Measurements from ENCODE around the gene EID1. TPM values are rescaled to one million over a fixed set of nuclear protein-coding genes. Genes with fewer than 3 reads are reported as not detected.

Gene EID1, protein sequence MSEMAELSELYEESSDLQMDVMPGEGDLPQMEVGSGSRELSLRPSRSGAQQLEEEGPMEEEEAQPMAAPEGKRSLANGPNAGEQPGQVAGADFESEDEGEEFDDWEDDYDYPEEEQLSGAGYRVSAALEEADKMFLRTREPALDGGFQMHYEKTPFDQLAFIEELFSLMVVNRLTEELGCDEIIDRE
- 211 TPM for polyA plus RNA-seq (2013, experiment 1 of 2)
- 213 TPM for polyA plus RNA-seq (2013, experiment 2 of 2)

DNA sequence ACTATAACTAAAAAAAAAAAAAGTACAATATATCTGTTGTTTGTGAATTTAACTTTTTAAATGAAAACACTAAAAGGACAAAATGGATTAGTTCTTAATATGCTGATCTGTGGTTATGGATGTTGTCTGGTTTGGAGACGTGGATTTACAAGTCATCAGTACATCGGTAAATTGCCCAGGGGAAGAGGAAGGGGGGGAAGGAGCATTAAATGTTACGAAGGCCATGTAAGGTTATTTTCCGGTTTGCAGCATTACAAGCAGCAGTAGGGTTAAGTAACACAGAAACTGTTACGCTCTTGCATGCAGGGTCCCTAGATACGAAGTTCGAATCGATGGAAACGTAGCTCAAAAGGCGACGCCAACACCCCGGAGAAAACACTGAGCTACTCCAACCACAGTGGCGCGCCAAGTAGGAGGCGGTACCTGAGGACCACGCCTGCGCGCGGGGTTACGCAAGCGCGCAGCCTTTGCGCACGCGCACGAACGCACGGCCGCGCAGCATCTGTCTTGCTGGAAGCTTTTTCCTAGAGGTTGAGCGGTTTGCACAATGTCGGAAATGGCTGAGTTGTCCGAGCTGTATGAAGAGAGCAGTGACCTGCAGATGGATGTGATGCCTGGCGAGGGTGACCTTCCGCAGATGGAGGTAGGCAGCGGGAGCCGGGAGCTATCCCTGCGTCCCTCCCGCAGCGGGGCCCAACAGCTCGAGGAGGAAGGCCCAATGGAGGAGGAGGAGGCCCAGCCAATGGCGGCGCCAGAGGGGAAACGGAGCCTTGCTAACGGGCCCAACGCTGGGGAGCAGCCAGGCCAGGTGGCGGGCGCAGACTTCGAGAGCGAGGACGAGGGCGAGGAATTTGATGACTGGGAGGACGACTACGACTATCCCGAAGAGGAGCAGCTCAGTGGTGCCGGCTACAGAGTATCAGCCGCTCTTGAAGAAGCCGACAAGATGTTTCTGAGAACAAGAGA is at the start of gene EID1:
Gene EID1, plus strand, starts transcription at position 505 of the 966 bp plus-strand sequence. Its CDS starts 43 bp downstream, at position 548.
- H3K4me1 ChIP-seq (ENCODE audit: control insufficient read depth, insufficient read depth, low read length, poor library complexity, severe bottlenecking), result peaks cover 9% of the 10 kb centered on the region
- peak within 1 kb of the TSS; percentile 69 for H3K4me3 ChIP-seq (ENCODE audit: extremely low read depth, insufficient read depth, low read length, poor library complexity, severe bottlenecking)
- H3K36me3 ChIP-seq (ENCODE audit: control insufficient read depth, insufficient read depth, low read length), result no peaks in the 10 kb centered on the region
- peak within 1 kb of the TSS; percentile 84 for H3K27ac ChIP-seq (ENCODE audit: low read depth, low read length, severe bottlenecking)
- H3K9me3 ChIP-seq (ENCODE audit: control insufficient read depth, low read length), result no peaks in the 10 kb centered on the region
- 1 to 3% methylated on average over 52 to 55 of the region's 58 CpGs for WGBS, 2 experiments (ENCODE audit: insufficient coverage in 2 of 2)

DNA sequence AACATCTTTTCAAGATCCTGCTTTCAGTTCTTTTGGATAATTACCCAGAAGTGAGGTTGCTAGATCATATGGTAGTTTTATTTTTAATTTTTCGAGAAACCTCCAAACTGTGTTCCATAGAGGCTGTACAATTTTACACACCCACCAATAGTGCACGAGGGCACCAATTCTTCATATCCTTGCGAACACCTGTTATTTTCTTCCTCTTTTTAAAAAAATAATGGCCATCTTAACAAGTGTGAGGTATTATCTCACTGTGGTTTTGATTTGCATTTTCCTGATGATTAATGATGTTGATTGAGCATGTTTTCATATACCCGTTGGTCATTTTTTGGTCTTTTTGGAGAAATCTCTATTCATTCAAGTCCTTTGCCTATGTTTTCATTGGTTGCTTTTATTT is 49.5 kb upstream of the EID1 start:
- no peak overlapping the region for H3K4me3 ChIP-seq (ENCODE audit: extremely low read depth, insufficient read depth, low read length, poor library complexity, severe bottlenecking)
- H3K4me1 ChIP-seq (ENCODE audit: control insufficient read depth, insufficient read depth, low read length, poor library complexity, severe bottlenecking), result peaks cover 1% of the 10 kb centered on the region
- H3K36me3 ChIP-seq (ENCODE audit: control insufficient read depth, insufficient read depth, low read length), result no peaks in the 10 kb centered on the region
- no peak overlapping the region for H3K27ac ChIP-seq (ENCODE audit: low read depth, low read length, severe bottlenecking)
- H3K9me3 ChIP-seq (ENCODE audit: control insufficient read depth, low read length), result peaks cover 8% of the 10 kb centered on the region
- WGBS, 2 experiments (ENCODE audit: insufficient coverage in 2 of 2), result 100% methylated on average over 1 of the region's 4 CpGs; no CpG with 5 or more reads in 1 of the 2 experiments

DNA sequence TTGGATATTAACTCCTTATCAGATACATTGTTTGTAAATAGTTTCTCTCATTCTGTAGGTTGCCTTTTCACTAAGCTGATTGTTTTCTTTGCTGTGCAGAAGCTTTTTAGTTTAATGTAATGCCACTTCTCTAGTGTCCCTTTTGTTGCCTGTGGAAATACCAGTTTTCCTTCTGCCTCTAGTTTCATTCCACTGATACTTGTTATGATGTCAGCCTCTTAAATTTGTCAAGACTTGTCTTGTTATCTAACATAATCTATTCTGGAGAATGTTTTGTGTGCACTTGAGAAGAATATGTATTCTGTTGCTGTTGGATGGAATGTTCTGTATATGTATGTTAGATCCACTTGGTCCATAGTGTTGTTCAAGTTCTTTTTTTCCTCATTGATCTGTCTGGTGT is 49.0 kb upstream of the EID1 start:
- no peaks in the 10 kb centered on the region for H3K36me3 ChIP-seq (ENCODE audit: control insufficient read depth, insufficient read depth, low read length)
- no peak overlapping the region for H3K4me3 ChIP-seq (ENCODE audit: extremely low read depth, insufficient read depth, low read length, poor library complexity, severe bottlenecking)
- H3K9me3 ChIP-seq (ENCODE audit: control insufficient read depth, low read length), result peaks cover 8% of the 10 kb centered on the region
- no peak overlapping the region for H3K27ac ChIP-seq (ENCODE audit: low read depth, low read length, severe bottlenecking)
- H3K4me1 ChIP-seq (ENCODE audit: control insufficient read depth, insufficient read depth, low read length, poor library complexity, severe bottlenecking), result no peaks in the 10 kb centered on the region

DNA sequence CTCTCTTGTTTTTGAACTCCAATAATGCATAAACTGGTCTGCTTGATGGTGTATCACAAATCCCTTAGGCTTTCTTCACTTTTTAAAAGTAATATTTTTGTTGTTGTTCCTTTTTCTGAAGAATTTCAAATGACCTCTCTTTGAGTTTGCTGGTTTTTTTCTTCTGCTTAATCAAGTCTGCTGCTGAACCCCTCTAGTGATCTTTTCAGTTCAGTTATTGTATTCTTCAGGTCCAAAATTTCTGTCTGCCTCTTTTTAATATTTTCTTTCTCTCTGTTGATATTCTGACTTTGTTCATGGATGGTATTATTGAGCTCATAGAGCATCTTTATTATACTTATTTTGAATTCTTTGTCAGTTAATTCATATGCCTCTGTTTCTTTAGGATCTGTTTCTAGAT is 45.3 kb upstream of the EID1 start:
- H3K36me3 ChIP-seq (ENCODE audit: control insufficient read depth, insufficient read depth, low read length), result no peaks in the 10 kb centered on the region
- H3K4me3 ChIP-seq (ENCODE audit: extremely low read depth, insufficient read depth, low read length, poor library complexity, severe bottlenecking), result no peak overlapping the region
- no peak overlapping the region for H3K27ac ChIP-seq (ENCODE audit: low read depth, low read length, severe bottlenecking)
- no peaks in the 10 kb centered on the region for H3K4me1 ChIP-seq (ENCODE audit: control insufficient read depth, insufficient read depth, low read length, poor library complexity, severe bottlenecking)
- H3K9me3 ChIP-seq (ENCODE audit: control insufficient read depth, low read length), result peaks cover 8% of the 10 kb centered on the region

DNA sequence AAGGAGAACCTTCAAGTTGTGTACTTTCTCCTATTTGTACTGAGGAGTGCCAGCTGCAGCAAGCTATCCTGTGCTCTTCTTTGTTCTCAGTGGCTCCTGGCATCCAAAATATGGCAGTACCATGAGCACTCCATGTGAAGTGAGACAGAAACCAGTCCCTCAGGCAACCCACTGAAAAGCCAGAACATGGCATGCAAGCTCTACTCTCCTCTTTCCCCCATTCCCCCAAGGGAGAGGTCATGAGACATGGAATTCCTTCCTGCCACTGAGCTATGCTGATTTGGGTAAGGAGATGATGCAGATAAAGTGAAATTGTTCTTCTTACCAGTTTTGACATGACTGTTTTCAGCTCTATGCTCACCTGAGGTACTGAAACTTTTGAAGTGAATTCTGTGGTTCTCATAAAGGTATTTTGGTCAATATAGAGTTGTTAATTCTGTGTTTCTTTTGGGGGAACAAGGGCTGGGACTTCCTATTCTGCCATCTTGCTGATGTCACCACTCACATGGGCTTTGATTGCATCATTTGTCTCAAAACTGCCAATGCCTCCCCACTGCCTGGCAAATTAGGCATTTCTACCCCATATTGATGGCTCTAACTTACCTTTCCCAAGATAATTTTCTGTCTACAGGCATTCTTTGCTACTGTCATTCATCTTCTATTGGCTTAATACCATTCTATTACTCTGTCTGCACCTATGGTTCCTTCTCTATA is 44.3 kb upstream of the EID1 start:
- H3K4me1 ChIP-seq (ENCODE audit: control insufficient read depth, insufficient read depth, low read length, poor library complexity, severe bottlenecking), result no peaks in the 10 kb centered on the region
- no peak overlapping the region for H3K4me3 ChIP-seq (ENCODE audit: extremely low read depth, insufficient read depth, low read length, poor library complexity, severe bottlenecking)
- no peaks in the 10 kb centered on the region for H3K36me3 ChIP-seq (ENCODE audit: control insufficient read depth, insufficient read depth, low read length)
- no peak overlapping the region for H3K27ac ChIP-seq (ENCODE audit: low read depth, low read length, severe bottlenecking)
- peaks cover 8% of the 10 kb centered on the region for H3K9me3 ChIP-seq (ENCODE audit: control insufficient read depth, low read length)

DNA sequence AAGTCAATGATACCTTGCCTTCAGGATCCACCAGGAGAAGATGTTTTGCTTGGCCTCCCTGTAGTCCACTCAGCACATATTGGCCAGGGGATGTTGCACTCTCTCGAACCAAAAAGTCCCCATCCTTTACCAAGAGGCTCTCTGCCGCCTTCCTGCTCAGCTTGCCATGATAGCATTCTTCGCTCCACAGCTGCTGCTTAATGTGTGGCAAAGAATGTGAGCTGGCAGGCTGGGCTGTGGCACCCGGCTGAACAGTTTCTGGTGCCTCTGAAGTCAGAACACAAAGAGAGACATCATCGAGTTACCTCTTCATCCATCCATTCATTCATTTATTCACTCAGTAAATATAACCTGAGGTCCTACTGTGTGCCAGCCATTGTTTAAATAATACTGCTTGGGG is 43.2 kb upstream of the EID1 start:
- Histone ChIP-seq H3K36me3 (ENCODE audit: control insufficient read depth, insufficient read depth, low read length) (no peaks in the 10 kb centered on the region), H3K4me1 (ENCODE audit: control insufficient read depth, insufficient read depth, low read length, poor library complexity, severe bottlenecking) (no peaks in the 10 kb centered on the region), H3K27ac (ENCODE audit: low read depth, low read length, severe bottlenecking) (no peak overlapping the region), H3K4me3 (ENCODE audit: extremely low read depth, insufficient read depth, low read length, poor library complexity, severe bottlenecking) (no peak overlapping the region), H3K9me3 (ENCODE audit: control insufficient read depth, low read length) (peaks cover 8% of the 10 kb centered on the region)
- WGBS, 2 experiments (ENCODE audit: insufficient coverage in 2 of 2), result 87 to 94% methylated on average over 3 to 5 of the region's 5 CpGs

DNA sequence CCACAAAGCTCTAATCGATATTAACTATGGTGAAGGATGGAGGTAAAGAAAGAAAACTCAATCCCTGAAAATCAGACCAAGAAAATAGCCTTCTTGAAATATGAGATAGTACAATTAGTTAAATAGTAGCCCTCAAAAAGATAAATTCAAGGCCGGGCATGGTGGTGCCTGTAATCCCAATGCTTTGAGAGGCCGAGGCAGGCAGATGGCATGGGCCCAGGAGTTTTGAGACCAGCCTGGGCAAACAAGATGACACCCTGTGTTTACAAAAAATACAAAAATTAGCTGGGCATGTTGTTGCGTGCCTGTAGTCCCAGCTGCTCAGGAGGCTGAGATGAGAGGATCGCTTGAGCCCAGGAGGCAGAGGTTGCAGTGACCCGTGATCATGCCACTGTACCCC is 35.4 kb upstream of the EID1 start:
- WGBS, 2 experiments (ENCODE audit: insufficient coverage in 2 of 2), result 82 to 95% methylated on average over 4 of the region's 6 CpGs
- Histone ChIP-seq H3K4me1 (ENCODE audit: control insufficient read depth, insufficient read depth, low read length, poor library complexity, severe bottlenecking) (no peaks in the 10 kb centered on the region), H3K4me3 (ENCODE audit: extremely low read depth, insufficient read depth, low read length, poor library complexity, severe bottlenecking) (no peak overlapping the region), H3K9me3 (ENCODE audit: control insufficient read depth, low read length) (no peaks in the 10 kb centered on the region), H3K27ac (ENCODE audit: low read depth, low read length, severe bottlenecking) (no peak overlapping the region), H3K36me3 (ENCODE audit: control insufficient read depth, insufficient read depth, low read length) (no peaks in the 10 kb centered on the region)

DNA sequence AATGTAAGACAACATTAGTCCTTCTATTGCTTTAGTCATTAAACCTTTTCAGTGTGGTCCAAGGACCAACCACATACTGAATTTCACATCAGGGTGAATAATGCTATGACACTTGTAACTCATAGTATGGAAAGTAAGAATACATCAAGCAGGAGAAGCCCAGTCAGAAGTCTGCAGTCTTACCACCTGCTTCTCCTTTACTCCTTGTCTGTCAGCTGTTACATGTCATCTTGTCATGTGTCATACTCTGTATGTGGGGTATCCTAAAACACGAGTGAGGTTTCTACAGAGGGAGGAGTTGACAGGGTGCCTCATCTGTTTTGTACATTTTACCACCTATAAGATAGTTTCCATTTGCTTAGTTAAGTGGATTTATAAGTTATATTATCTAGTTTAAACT is 32.8 kb upstream of the EID1 start:
- no CpG with 5 or more reads among the region's 1 CpG for whole genome bisulfite sequencing, 2 experiments (ENCODE audit: insufficient coverage in 2 of 2)
- no peak overlapping the region for H3K4me3 ChIP-seq (ENCODE audit: extremely low read depth, insufficient read depth, low read length, poor library complexity, severe bottlenecking)

DNA sequence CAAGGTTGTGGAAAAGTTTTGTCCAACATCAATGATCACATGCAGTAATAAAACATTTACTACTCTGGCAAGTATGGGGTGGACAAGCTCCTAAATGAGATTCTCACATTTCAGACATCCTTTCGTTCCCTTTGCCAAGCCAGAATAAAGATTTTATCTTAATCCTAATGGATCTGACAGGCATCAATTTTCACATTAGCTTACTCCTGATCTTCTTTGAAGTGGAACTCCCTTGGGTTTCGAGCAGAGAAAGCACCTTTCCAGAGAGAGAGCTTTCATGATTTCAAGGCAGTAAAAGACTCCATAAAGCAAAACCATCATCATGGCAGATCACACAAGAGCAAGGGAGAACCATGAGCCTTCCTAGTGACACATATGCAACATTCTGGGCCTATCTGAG is 27.3 kb upstream of the EID1 start:
- Histone ChIP-seq H3K9me3 (ENCODE audit: control insufficient read depth, low read length) (no peaks in the 10 kb centered on the region), H3K4me1 (ENCODE audit: control insufficient read depth, insufficient read depth, low read length, poor library complexity, severe bottlenecking) (peaks cover 4% of the 10 kb centered on the region), H3K36me3 (ENCODE audit: control insufficient read depth, insufficient read depth, low read length) (no peaks in the 10 kb centered on the region), H3K4me3 (ENCODE audit: extremely low read depth, insufficient read depth, low read length, poor library complexity, severe bottlenecking) (no peak overlapping the region), H3K27ac (ENCODE audit: low read depth, low read length, severe bottlenecking) (no peak overlapping the region)
- 83 to 92% methylated on average over 2 of the region's 2 CpGs for WGBS, 2 experiments (ENCODE audit: insufficient coverage in 2 of 2)

More for the DNA sequence above, 32.8 kb upstream of the EID1 start:
- Histone ChIP-seq H3K4me1 (ENCODE audit: control insufficient read depth, insufficient read depth, low read length, poor library complexity, severe bottlenecking) (no peaks in the 10 kb centered on the region), H3K36me3 (ENCODE audit: control insufficient read depth, insufficient read depth, low read length) (no peaks in the 10 kb centered on the region), H3K27ac (ENCODE audit: low read depth, low read length, severe bottlenecking) (no peak overlapping the region), H3K9me3 (ENCODE audit: control insufficient read depth, low read length) (no peaks in the 10 kb centered on the region)

DNA sequence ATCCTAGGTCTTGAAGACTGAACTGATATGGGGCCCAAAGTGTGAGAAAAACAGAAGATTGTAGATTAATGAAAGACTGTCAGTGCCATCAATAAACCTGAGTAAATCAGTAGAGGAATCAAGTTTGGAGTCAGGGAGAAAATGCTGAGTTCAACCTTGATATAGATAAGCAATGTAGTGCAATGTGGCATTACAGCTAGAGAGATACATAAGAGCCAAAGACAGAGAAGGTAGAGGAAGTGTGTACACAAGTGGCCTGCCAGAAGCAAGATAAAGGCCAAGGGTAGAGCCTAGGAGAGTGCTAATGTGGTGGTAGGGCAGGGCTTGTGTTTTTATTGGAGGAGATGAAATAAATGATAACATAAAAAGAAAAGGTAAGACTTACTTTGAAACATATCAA is 26.0 kb upstream of the EID1 start:
- Histone ChIP-seq H3K4me1 (ENCODE audit: control insufficient read depth, insufficient read depth, low read length, poor library complexity, severe bottlenecking) (peaks cover 8% of the 10 kb centered on the region), H3K27ac (ENCODE audit: low read depth, low read length, severe bottlenecking) (no peak overlapping the region), H3K9me3 (ENCODE audit: control insufficient read depth, low read length) (no peaks in the 10 kb centered on the region), H3K36me3 (ENCODE audit: control insufficient read depth, insufficient read depth, low read length) (no peaks in the 10 kb centered on the region), H3K4me3 (ENCODE audit: extremely low read depth, insufficient read depth, low read length, poor library complexity, severe bottlenecking) (no peak overlapping the region)
